Sigmoid colon (tissue), 7 donors: ENCODE data around the gene NDUFA13. TPM values are rescaled to one million over a fixed set of nuclear protein-coding genes. Genes with fewer than 3 reads are reported as not detected.

Source experiments
- DNase-seq: peaks from one replicate; pipeline ENCODE4 v3.0.0-alpha.2; 2019
- H3K27ac ChIP-seq, 4 donors: fragments of 200-600 bp; sonication (generic); one replicate each; pipeline ENCODE4 v1.5.1; 2016 to 2019; ENCODE audit warnings: mild to moderate bottlenecking in 1 of 4
- H3K27me3 ChIP-seq, 3 donors: fragments of 200-600 bp; sonication (generic); one replicate each; pipeline ENCODE4 v1.5.1; 2019; ENCODE audit warnings: mild to moderate bottlenecking in 1 of 3
- H3K36me3 ChIP-seq, 4 donors: fragments of 200-600 bp; sonication (generic); one replicate each; pipeline ENCODE4 v1.5.1; 2016 to 2019
- H3K4me1 ChIP-seq, 4 donors: fragments of 200-600 bp; sonication (generic); one replicate each; pipeline ENCODE4 v1.5.1; 2017 to 2019
- H3K4me3 ChIP-seq, 4 donors: fragments of 200-600 bp; sonication (generic); one replicate each; pipeline ENCODE4 v1.5.1; 2017 to 2019; ENCODE audit warnings: mild to moderate bottlenecking in 2 of 4, moderate library complexity in 1 of 4
- H3K9me3 ChIP-seq, 4 donors: fragments of 200-600 bp in 3 of 4; sonication (generic) in 3 of 4; one replicate each; pipeline versions ENCODE4 v1.5.1 to v1.6.1; 2013 to 2019
- EP300 ChIP-seq, 4 donors: sonication (generic); formaldehyde crosslinking; IDR thresholded peaks; one replicate each; pipeline ENCODE4 v1.6.1; 2017; ENCODE audit warnings: antibody characterized with exemption in 4 of 4
- WGBS, 2 donors: extraction: QIAGEN DNeasy Blood & Tissue Kit; methylation state at CpG; one replicate each; pipeline ENCODE4 v1.1.7; 2013; 5-methylcytosine and 5-hydroxymethylcytosine counted together
- intact Hi-C: fragments of 100-400 bp; cut with DNase I; formaldehyde crosslinking; loops from one replicate; pipeline ENCODE4 v1.15.1; 2023
- polyA plus RNA-seq, 3 donors: library from polyadenylated mRNA; stranded (reverse); fragments of 200-250 nt; gene quantifications; one replicate each; pipeline ENCODE4 v1.2.3, GENCODE V29; 2013
- total RNA-seq, 4 donors: library from RNA; depleted of rRNA; stranded (reverse); fragments of >200 nt; gene quantifications; one replicate each; pipeline ENCODE4 v1.1.0, GENCODE V29; 2016
- donor health status: healthy with polysubstance abuse.
- donor health status: Bipolar disorder and iron deficiency.
- donor health status: healthy.

Gene NDUFA13
- total and polyA plus RNA-seq, 7 donors: 31.3 to 339 (median 110) TPM

GRCh38 chr19:19575411-19575810 lies 59.4 kb downstream of the NDUFA13 start:
- Histone ChIP-seq H3K9me3 (no peaks in the 10 kb centered on the region), H3K27me3 (no peaks in the 10 kb centered on the region), H3K36me3 (no peaks in the 10 kb centered on the region), H3K27ac (no peak overlapping the region), H3K4me3 (no peak overlapping the region), H3K4me1 (no peaks in the 10 kb centered on the region)
- 86 to 88% methylated on average over 6 of the region's 6 CpGs for WGBS, 2 donors
- intact Hi-C loops: no loop called here
- DNase-seq: no peak
- TF ChIP-seq EP300 (IDR thresholded peaks at IDR 0.05): no peak

Other genes with a start within 250 kb of the NDUFA13 start
- gene TM6SF2, start 242.9 kb upstream of the NDUFA13 start, total RNA-seq: 1 to 10 TPM in 2 of 4 donors, not detected in 2; 1.1 TPM
- gene TM6SF2, start 242.9 kb upstream of the NDUFA13 start, polyA plus RNA-seq: 1 to 10 TPM; 1.6 to 5.4 (median 3.0) TPM
- 10 to 100 TPM; 28.8 to 51.0 (median 36.8) TPM for gene SUGP1, start 195.7 kb upstream of the NDUFA13 start, total RNA-seq
- gene SUGP1, start 195.7 kb upstream of the NDUFA13 start, polyA plus RNA-seq: 10 to 100 TPM; 21.0 to 36.7 (median 29.6) TPM
- gene MAU2, start 195.4 kb upstream of the NDUFA13 start, total RNA-seq: 10 to 100 TPM; 31.0 to 94.4 (median 44.3) TPM
- 10 to 100 TPM in 2 of 3 donors, 1 to 10 TPM in 1; 7.8 to 33.3 (median 10.2) TPM for gene MAU2, start 195.4 kb upstream of the NDUFA13 start, polyA plus RNA-seq
- 100 to 1,000 TPM in 1 of 4 donors, 10 to 100 TPM in 3; 18.5 to 138 (median 25.5) TPM for gene GATAD2A, start 110.5 kb upstream of the NDUFA13 start, total RNA-seq
- gene GATAD2A, start 110.5 kb upstream of the NDUFA13 start, polyA plus RNA-seq: 10 to 100 TPM; 23.4 to 50.5 (median 31.0) TPM
- gene TSSK6, start 677 bp upstream of the NDUFA13 start, total RNA-seq: 1 to 10 TPM; 1.2 to 3.3 (median 1.5) TPM
- 1 to 10 TPM; 1.2 to 3.0 (median 2.4) TPM for gene TSSK6, start 677 bp upstream of the NDUFA13 start, polyA plus RNA-seq
- 1 to 10 TPM in 3 of 4 donors, under 1 TPM in 1; 0.71 to 3.1 (median 1.9) TPM for gene YJEFN3, start 12.7 kb downstream of the NDUFA13 start, total RNA-seq
- gene YJEFN3, start 12.7 kb downstream of the NDUFA13 start, polyA plus RNA-seq: 10 to 100 TPM in 1 of 3 donors, not detected in 2; 14.4 TPM
- gene CILP2, start 22.0 kb downstream of the NDUFA13 start, total RNA-seq: under 1 TPM in 1 of 4 donors, not detected in 3; 0.16 TPM
- gene CILP2, start 22.0 kb downstream of the NDUFA13 start, polyA plus RNA-seq: under 1 TPM in 1 of 3 donors, not detected in 2; 0.29 TPM
- under 1 TPM in 1 of 4 donors, not detected in 3; 0.49 TPM for gene PBX4, start 102.5 kb downstream of the NDUFA13 start, total RNA-seq
- gene PBX4, start 102.5 kb downstream of the NDUFA13 start, polyA plus RNA-seq: 1 to 10 TPM; 1.4 to 6.1 (median 2.4) TPM
- gene LPAR2, start 112.0 kb downstream of the NDUFA13 start, total RNA-seq: 1 to 10 TPM in 2 of 4 donors, under 1 TPM in 2; 0.33 to 4.2 (median 1.2) TPM
- gene LPAR2, start 112.0 kb downstream of the NDUFA13 start, polyA plus RNA-seq: 10 to 100 TPM in 1 of 3 donors, 1 to 10 TPM in 2; 3.6 to 19.9 (median 6.0) TPM
- 1 to 10 TPM; 5.0 to 9.1 (median 6.4) TPM for gene GMIP, start 127.4 kb downstream of the NDUFA13 start, total RNA-seq
- 10 to 100 TPM; 13.2 to 37.0 (median 19.0) TPM for gene GMIP, start 127.4 kb downstream of the NDUFA13 start, polyA plus RNA-seq
- 100 to 1,000 TPM in 2 of 4 donors, 10 to 100 TPM in 2; 55.5 to 145 (median 102) TPM for gene ATP13A1, start 147.5 kb downstream of the NDUFA13 start, total RNA-seq
- gene ATP13A1, start 147.5 kb downstream of the NDUFA13 start, polyA plus RNA-seq: 10 to 100 TPM in 1 of 3 donors, 1 to 10 TPM in 2; 6.6 to 54.9 (median 7.4) TPM
- 1 to 10 TPM; 4.7 to 6.4 (median 5.7) TPM for gene ZNF101, start 152.6 kb downstream of the NDUFA13 start, total RNA-seq
- gene ZNF101, start 152.6 kb downstream of the NDUFA13 start, polyA plus RNA-seq: 10 to 100 TPM in 2 of 3 donors, 1 to 10 TPM in 1; 9.9 to 24.2 (median 10.2) TPM
- gene ZNF14, start 216.9 kb downstream of the NDUFA13 start, total RNA-seq: 10 to 100 TPM in 2 of 4 donors, 1 to 10 TPM in 2; 7.8 to 14.5 (median 9.5) TPM
- 1 to 10 TPM; 1.2 to 3.6 (median 1.4) TPM for gene ZNF14, start 216.9 kb downstream of the NDUFA13 start, polyA plus RNA-seq